GM19372 (cell line): Measurements from ENCODE around the gene YWHAE.
"Not testable (repeated sequence)": the region's sequence is repeated elsewhere in the genome, so short reads cannot be mapped to it uniquely, and the experiment has no call there.

Source experiments
- ATAC-seq: cut with Tn5 transposase; IDR thresholded peaks from one replicate; pipeline ENCODE4 v1.9.1; 2021; ENCODE audit warnings: mild to moderate bottlenecking, low read depth, moderate library complexity; ENCODE audit not compliant: unreplicated experiment

Gene YWHAE

GRCh38 chr17:1375615-1376014 is 24.4 kb downstream of the YWHAE start:
- ATAC-seq: no peak

- no peak for ATAC-seq
Measured at GRCh38 chr17:1374431-1375177, 25.4 kb downstream of the YWHAE start.

- ATAC-seq: no peak
Measured at GRCh38 chr17:1373707-1374237, 26.2 kb downstream of the YWHAE start.

- no peak for ATAC-seq
Measured at GRCh38 chr17:1372618-1373017, 27.4 kb downstream of the YWHAE start.

GRCh38 chr17:1371893-1372590 is 28.0 kb downstream of the YWHAE start:
- ATAC-seq: no peak

GRCh38 chr17:1368588-1368987 is 31.4 kb downstream of the YWHAE start:
- no peak for ATAC-seq

- no peak for ATAC-seq
Measured at GRCh38 chr17:1367351-1367745, 32.7 kb downstream of the YWHAE start.

- ATAC-seq: no peak
Measured at GRCh38 chr17:1366234-1366633, 33.8 kb downstream of the YWHAE start.

GRCh38 chr17:1365445-1366039 is 34.5 kb downstream of the YWHAE start:
- ATAC-seq: no peak

- no peak for ATAC-seq
Measured at GRCh38 chr17:1362964-1363363, 37.1 kb downstream of the YWHAE start.

- no peak for ATAC-seq
Measured at GRCh38 chr17:1362065-1362848, 37.8 kb downstream of the YWHAE start.

- ATAC-seq: no peak
Measured at GRCh38 chr17:1360975-1361374, 39.0 kb downstream of the YWHAE start.

- not testable (repeated sequence) for ATAC-seq
Measured at GRCh38 chr17:1360315-1360714, 39.7 kb downstream of the YWHAE start.

- no peak for ATAC-seq
Measured at GRCh38 chr17:1354030-1354429, 46.0 kb downstream of the YWHAE start.

GRCh38 chr17:1352530-1352929 is 47.5 kb downstream of the YWHAE start:
- not testable (repeated sequence) for ATAC-seq

GRCh38 chr17:1351971-1352370 is 48.1 kb downstream of the YWHAE start:
- ATAC-seq: no peak

- no peak for ATAC-seq
Measured at GRCh38 chr17:1351275-1351674, 48.7 kb downstream of the YWHAE start.

GRCh38 chr17:1347589-1348323 is 52.3 kb downstream of the YWHAE start:
- ATAC-seq: no peak

- no peak for ATAC-seq
Measured at GRCh38 chr17:1344521-1344920, 55.5 kb downstream of the YWHAE start.

- no peak for ATAC-seq
Measured at GRCh38 chr17:1343554-1343953, 56.5 kb downstream of the YWHAE start.
